ENCODE results near the gene ARID5B. TPM values are rescaled to one million over a fixed set of nuclear protein-coding genes. Genes with fewer than 3 reads are reported as not detected.
"Not testable (repeated sequence)": the region's sequence is repeated elsewhere in the genome, so short reads cannot be mapped to it uniquely, and the experiment has no call there.

The ARID5B gene
- total RNA-seq, 1 experiment from 2014 or later, result 12.4 TPM

DNA sequence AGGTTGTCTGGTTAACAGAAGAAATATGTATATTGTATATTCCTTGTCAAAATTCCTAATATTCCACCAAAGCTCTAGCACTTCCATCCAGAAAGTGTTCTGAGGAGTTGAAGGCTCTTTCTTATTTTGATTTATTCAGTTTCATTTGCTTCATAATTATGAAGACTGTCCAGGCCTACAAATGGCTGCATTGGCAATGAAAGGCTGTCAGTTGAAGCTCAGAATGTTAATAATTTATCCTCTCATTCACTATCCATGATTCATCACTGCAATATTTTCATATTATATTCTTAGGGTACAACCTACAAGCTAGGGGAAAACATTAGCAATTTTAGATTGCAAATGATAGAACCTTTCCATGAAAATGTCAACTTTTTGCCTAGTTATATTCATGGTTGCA is 57.3 kb downstream of the ARID5B start:
- no peak for DNase-seq (ENCODE audit: low spot score)
- in situ Hi-C loops (cut with HindIII; ENCODE audit: low sequenced_read_pairs), result no loop called here

GRCh38 chr10:61959814-61960213 is 58.3 kb downstream of the ARID5B start:
- in situ Hi-C loops (cut with HindIII; ENCODE audit: low sequenced_read_pairs), result no loop called here

GRCh38 chr10:61960396-61961120 is 59.1 kb downstream of the ARID5B start:
- in situ Hi-C loops (cut with HindIII; ENCODE audit: low sequenced_read_pairs), result no loop called here

More at GRCh38 chr10:61959814-61960213, 58.3 kb downstream of the ARID5B start:
- no peak for DNase-seq (ENCODE audit: low spot score)

GRCh38 chr10:61961278-61961677 is 59.8 kb downstream of the ARID5B start:
- no peak for DNase-seq (ENCODE audit: low spot score)
- in situ Hi-C loops (cut with HindIII; ENCODE audit: low sequenced_read_pairs), result no loop called here

More at GRCh38 chr10:61960396-61961120, 59.1 kb downstream of the ARID5B start:
- no peak for DNase-seq (ENCODE audit: low spot score)

DNA sequence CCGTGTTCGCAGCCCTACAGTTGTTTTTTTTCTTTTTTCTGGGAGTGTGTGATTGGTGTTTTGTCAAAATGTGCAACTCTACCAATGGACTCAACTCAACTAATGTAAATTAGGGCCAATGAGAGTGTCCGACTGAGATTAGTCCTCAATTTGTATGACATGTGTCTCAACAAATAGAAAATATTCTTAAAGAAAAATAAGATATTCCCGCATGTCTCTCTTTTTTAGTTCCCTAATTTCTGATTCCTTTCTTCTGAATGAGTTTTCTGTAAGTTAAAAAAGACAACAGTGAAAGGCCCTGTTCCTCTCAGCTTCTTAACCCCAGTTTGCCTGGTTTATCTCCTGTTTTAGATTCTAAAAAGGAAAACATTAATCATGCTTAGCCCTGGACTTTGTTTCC is 61.5 kb downstream of the ARID5B start:
- in situ Hi-C loops (cut with HindIII; ENCODE audit: low sequenced_read_pairs), result no loop called here
- no peak for DNase-seq (ENCODE audit: low spot score)

GRCh38 chr10:61963669-61964058 is 62.2 kb downstream of the ARID5B start:
- no peak for DNase-seq (ENCODE audit: low spot score)
- in situ Hi-C loops (cut with HindIII; ENCODE audit: low sequenced_read_pairs), result no loop called here

DNA sequence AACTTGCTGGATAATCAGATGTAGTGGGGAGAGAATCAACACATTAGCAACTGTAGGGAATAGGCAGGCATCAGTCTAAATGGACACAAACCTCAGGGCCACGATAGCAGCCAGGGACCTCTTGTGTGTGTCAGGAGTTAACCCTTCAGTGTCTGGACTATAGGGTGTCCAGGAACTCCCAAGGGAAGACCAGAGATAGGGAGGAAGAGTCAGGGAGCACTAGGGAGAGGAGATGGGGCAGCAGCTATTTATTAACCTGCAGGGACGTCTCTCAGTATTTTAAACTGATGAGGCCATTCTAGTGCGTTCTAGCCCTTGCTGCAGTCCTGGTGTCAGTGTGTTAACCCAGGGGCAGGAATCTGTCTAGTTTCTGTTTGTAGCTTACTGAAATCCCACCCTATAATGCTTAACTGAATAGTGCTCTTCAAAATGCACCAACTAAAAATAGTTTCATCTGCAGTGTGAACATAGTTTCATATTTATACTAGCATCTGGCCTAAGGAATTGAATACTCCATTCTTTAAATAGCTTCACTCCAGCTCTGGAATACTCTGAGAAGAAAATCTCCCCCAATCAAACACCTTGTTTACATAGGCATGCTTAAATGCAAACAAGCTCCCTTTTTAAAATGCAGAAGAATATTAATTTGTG is 62.7 kb downstream of the ARID5B start:
- no peak for DNase-seq (ENCODE audit: low spot score)
- in situ Hi-C loops (cut with HindIII; ENCODE audit: low sequenced_read_pairs), result no loop called here

- in situ Hi-C loops (cut with HindIII; ENCODE audit: low sequenced_read_pairs), result no loop called here
These were observed 63.6 kb downstream of the ARID5B start for GRCh38 chr10:61964949-61965702.

DNA sequence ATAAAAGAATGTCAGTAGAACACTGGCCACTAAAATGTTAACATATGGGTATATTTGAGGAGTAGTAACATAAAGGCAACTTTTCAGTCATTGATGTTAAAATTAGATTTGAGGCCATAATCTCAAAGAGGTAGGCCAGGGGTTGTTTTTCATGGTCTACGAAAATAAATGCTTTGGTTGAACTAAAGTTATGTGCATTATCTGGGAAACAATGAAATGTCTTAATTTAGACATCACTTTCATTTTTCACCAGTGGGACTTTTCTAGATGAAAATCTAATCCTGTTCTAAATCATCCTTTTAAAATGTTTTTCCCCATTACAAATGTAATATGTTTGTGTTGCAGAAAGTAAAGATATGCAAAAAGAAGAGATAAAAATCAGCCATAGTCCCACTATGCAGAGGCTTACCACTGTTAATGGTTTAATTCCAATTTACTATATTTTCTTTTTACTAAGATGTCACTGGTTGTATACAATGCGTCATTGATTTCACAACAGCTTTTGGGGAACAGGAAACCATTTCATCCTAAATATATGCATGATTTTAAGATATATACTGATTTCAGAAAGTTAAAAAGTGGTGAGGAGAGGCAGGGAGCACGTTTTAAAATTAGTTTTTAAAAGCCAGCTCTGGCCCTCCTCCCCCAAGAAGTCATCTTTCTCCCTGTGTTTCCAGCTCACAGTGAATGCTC is 64.3 kb downstream of the ARID5B start:
- DNase-seq (ENCODE audit: low spot score), result no peak
- in situ Hi-C loops (cut with HindIII; ENCODE audit: low sequenced_read_pairs), result no loop called here

More at GRCh38 chr10:61964949-61965702, 63.6 kb downstream of the ARID5B start:
- DNase-seq (ENCODE audit: low spot score), result no peak

GRCh38 chr10:61967298-61967697 is 65.8 kb downstream of the ARID5B start:
- in situ Hi-C loops (cut with HindIII; ENCODE audit: low sequenced_read_pairs), result no loop called here

DNA sequence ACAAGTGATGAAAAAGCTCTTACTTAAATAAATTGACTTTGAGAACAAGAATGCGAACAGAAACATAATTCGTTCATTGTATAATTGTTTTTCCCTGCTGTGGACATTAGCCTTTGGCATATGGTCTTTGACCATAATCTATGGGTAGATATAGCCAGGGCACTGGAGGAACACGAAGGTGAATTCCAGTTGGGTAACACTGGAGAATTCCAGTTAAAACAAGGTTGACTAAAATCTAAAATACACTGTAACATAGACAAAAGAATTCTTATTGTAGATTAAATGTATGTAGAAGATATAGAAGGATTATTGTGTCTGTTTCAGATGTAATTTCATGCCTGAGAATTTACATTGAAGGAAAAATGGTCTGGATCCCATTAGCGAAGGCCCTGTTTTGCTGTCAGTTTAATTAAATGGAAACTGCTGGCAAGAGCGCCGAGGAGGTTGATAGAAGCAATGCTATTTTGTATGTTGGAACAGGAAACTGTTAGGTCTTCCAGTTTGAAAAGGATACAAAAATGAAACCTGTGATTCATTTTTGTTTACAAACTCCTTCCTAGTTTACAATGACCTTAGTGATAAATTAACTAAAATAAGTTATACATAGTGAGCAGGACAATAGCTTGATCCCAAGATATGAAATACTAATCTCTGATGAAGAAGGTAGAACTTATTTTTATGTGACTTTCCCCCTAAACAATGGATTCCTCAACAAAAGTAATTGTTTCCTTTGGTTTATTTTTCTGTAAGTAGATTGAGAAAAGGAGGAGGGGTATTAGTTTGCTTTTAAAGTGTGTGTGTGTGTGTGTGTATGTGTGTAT is 68.9 kb downstream of the ARID5B start:
- in situ Hi-C loops (cut with HindIII; ENCODE audit: low sequenced_read_pairs), result no loop called here
- DNase-seq (ENCODE audit: low spot score), result peak; percentile 63

More at GRCh38 chr10:61967298-61967697, 65.8 kb downstream of the ARID5B start:
- no peak for DNase-seq (ENCODE audit: low spot score)

DNA sequence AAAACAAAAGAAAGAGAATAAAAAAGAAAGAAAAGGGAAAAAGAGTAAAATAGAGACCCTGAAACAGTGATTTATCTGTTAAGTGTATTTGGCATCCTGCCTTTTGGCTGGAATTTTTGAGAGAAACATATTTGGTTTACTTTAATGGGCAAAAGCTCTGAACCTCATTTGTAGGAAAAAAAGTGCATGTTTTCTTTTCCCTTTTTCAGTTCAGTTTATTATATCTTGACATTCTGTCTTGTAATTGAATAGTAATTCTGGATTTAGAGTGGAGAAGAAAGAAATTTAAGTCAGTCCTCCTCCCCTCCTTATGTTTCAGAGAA is 69.5 kb downstream of the ARID5B start:
- in situ Hi-C loops (cut with HindIII; ENCODE audit: low sequenced_read_pairs), result no loop called here
- no peak for DNase-seq (ENCODE audit: low spot score)

DNA sequence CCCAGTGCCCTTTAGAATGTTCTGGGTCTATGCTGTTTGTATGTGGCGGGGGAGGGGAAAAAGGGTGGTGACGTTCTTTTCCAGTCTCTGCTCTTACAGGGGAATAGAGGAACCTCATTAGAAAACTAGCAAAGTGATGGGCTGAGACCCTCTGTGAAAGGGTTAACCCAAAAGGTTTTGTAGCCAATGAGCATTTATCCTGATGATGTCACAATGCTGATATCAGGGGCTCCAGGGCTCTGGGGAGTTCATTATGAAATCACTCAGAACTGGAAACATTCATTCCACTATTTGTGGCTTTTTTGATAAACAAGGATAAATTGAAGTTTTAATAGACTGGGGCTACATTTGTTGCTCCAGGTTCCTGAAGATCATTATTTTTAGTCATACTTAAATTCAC is 71.7 kb downstream of the ARID5B start:
- in situ Hi-C loops (cut with HindIII; ENCODE audit: low sequenced_read_pairs), result no loop called here
- no peak for DNase-seq (ENCODE audit: low spot score)

DNA sequence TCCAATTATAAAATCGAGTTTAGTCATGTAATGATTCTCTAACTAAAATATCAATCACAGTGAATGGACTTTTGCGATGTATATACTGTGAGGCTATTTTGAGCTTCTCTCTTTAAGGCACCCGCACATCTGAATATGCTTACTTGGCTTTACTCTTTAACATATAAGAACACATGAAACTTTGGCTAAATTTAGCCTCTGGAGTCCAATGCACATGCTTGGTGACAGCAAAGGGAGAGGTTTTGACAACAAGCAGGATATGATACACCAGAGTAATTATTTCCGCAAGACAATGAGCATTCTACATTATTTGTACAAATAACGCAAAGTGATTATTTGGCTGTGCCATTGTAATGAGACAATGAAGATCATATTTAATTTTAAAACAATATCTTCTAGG is 72.4 kb downstream of the ARID5B start:
- no peak for DNase-seq (ENCODE audit: low spot score)
- in situ Hi-C loops (cut with HindIII; ENCODE audit: low sequenced_read_pairs), result no loop called here

DNA sequence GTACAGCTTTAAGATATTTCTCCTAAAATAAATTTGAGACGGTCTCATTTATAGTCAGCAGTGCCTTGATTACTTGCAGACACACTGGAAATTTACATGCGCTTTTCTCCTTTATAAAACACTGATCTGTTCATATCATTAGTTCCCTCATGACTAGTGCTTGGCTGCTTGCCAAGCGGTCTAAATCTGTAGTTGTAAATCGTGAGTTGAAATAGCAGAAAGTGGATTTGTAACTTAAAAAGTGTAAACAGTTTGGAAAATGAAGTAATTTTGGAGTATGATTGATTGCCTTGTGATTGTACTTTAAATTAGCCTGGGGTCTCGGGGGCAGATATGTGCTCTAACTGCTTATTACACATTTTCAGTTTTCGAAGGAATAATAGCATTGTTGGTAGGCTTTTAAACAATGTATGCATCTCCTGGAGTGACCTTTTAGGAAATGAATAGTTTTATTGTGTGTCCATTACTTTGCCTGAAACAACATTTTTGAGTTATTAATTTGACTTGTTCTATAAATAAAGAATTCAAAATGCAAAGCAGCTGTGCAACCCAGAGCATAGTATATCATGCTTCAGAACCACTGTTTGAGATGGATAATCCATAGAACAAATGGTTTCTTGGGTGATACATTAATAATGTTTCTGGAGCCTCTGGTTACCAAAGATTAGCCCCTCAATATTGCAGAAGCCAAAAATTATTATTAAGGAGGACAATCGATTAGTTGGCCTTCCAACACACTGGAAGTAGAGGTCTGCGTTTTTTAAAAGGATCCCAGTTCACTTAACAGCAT is 73.3 kb downstream of the ARID5B start:
- no peak for DNase-seq (ENCODE audit: low spot score)
- in situ Hi-C loops (cut with HindIII; ENCODE audit: low sequenced_read_pairs), result no loop called here

DNA sequence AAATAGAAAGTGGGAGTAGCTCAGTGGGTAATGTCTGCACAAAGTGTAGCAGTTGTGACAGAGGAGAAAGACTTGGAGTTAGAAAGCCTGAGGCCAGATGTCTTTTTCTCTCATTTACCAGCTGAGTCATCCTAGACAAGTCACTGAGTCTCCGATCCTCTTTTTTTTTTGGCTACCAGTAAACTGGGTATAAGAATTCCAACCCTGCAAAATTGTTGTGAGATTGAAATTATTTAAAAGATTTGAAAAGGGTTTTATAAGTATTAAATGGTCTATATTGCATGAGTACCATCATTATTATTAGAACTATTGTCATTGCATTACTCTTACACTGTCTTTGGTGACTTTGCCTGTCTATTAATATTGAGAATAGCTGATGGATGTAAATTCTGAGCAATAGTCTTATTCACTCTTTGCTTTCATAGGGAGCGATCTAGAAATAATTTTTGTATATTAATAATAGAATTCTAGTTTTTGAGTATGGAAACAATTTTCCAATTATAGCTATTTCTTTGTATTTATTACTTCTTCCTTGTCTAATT is 74.0 kb downstream of the ARID5B start:
- in situ Hi-C loops (cut with HindIII; ENCODE audit: low sequenced_read_pairs), result no loop called here
- DNase-seq (ENCODE audit: low spot score), result no peak

DNA sequence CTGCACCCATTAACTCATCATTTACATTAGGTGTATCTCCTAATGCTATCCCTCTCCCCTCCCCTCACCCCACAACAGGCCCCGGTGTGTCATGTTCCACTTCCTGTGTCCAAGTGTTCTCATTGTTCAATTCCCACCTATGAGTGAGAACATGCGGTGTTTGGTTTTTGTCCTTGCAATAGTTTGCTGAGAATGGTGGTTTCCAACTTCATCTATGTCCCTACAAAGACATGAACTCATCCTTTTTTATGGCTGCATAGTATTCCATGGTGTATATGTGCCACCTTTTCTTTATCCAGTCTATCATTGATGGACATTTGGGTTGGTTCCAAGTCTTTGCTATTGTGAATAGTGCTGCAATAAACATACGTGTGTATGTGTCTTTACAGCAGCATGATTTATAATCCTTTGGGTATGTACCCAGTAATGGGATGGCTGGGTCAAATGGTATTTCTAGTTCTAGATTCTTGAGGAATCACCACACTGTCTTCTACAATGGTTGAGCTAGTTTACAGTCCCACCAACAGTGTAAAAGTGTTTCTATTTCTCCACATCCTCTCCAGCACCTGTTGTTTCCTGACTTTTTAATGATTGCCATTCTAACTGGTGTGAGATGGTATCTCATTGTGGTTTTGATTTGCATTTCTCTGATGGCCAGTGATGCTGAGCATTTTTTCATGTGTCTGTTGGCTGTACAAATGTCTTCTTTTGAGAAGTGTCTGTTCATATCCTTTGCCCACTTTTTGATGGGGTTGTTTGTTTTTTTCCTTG is 75.6 kb downstream of the ARID5B start:
- in situ Hi-C loops (cut with HindIII; ENCODE audit: low sequenced_read_pairs); DNase-seq (ENCODE audit: low spot score): not testable (repeated sequence)
